ENCODE data around the gene PPP1CA. TPM values are rescaled to one million over a fixed set of nuclear protein-coding genes. Genes with fewer than 3 reads are reported as not detected.

Gene PPP1CA
- 100 to 1,000 TPM; 211 to 244 TPM for total RNA-seq

DNA sequence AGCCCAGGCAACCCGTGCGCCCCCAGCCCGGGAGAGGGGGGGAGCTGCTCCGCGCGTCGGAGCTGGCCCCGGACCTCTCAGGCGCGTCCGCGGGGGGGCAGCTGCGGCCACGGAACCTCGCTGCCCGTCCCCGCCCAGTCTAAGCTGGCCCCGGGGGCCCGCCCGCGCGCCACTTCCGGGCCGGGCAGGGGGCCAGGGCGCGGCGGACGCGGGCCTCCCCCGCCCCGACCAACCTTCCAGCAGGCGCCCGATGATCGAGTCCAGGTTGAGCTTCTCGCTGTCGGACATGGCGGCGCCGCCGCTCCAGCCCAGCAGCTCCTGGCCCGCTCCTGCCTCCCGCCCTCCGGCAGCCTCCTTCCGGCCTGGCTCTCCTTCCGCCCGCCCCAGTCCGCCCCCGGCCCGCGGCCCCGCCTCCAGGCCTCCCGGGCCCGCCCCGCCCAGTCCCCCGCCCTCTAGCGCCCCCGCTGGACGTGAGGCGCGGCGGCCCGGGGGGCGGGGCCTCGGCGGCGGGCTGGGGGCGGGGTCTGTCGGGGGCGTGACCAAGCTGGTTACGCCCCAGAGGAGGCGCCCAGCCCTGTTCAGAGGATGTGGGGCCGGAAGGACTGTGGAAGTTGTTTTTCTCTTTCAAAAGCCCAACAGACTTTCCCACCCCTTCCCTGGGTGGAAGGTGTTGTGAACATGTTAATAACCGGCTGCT, at the start of gene PPP1CA:
Gene PPP1CA (minus strand): TSS at position 364 of the 697 bp plus-strand sequence. CDS start 76 bp downstream, at position 288.
- peak within 1 kb of the TSS; percentile 91 to 96 for H3K4me3 Mint-ChIP-seq
- H3K36me3 Mint-ChIP-seq (ENCODE audit: insufficient read depth in 2 of 2): peaks cover 9 to 17% of the 10 kb centered on the region in 2 donors
- DNase-seq: peak; percentile 93 to 94
- peak within 1 kb of the TSS; percentile 93 for H3K27ac Mint-ChIP-seq
- peak; percentile 77 to 81 for ATAC-seq (replicated peaks in 1 of 2)
- no peaks in the 10 kb centered on the region for H3K9me3 Mint-ChIP-seq
- H3K27me3 Mint-ChIP-seq (ENCODE audit: low read depth): no peaks in the 10 kb centered on the region
- peaks cover 68% of the 10 kb centered on the region for H3K4me1 Mint-ChIP-seq (ENCODE audit: low read depth)

DNA sequence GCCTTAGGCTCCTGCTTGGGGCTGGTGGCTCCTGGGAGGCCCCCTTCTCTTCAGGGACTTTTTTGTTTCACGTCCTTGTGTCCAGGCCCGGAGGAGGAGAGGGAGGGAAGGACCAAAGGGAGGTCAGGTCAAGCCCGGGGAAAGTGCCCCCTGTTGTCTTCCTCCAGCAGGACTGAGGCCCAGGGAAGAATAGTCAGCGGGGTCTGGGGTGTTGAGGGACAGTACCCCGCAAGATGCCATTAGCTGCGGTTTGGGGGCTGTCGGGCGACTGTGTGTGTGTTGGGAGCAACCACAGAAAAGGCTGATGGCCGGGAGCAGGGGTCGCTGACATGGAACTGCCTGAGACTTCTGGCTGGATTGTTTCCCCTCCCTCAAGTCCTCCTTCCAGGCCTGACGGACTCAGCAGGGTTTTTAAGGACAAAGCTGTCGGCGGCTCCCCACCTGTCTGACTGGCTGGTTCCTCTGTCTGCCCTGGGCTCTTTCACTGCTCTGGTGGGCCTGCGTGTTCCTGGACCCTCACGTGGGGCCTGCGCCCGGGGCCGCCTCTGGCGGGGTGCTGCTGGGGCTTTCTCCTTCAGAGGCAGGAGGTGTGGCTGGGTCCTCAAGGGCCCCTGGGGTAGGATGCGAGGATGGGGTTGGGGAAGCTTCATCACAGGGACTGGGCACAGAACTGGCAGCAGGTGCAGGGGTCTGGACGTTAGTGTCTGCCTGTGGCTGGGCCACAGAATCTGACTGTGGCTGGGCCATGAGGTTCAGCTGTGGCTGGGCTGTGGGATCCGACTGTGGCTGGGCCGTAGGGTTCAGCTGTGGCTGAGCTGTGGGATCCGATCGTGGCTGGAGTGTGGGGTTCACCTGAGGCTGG, 49.4 kb upstream of the PPP1CA start:
- H3K9me3 Mint-ChIP-seq: no peaks in the 10 kb centered on the region
- no peaks in the 10 kb centered on the region for H3K36me3 Mint-ChIP-seq (ENCODE audit: insufficient read depth in 2 of 2)
- no peak for DNase-seq
- peaks cover 37% of the 10 kb centered on the region for H3K4me1 Mint-ChIP-seq (ENCODE audit: low read depth)
- ATAC-seq (replicated peaks in 1 of 2): no peak
- H3K27ac Mint-ChIP-seq: no peak overlapping the region
- no peaks in the 10 kb centered on the region for H3K27me3 Mint-ChIP-seq (ENCODE audit: low read depth)
- H3K4me3 Mint-ChIP-seq: no peak overlapping the region

DNA sequence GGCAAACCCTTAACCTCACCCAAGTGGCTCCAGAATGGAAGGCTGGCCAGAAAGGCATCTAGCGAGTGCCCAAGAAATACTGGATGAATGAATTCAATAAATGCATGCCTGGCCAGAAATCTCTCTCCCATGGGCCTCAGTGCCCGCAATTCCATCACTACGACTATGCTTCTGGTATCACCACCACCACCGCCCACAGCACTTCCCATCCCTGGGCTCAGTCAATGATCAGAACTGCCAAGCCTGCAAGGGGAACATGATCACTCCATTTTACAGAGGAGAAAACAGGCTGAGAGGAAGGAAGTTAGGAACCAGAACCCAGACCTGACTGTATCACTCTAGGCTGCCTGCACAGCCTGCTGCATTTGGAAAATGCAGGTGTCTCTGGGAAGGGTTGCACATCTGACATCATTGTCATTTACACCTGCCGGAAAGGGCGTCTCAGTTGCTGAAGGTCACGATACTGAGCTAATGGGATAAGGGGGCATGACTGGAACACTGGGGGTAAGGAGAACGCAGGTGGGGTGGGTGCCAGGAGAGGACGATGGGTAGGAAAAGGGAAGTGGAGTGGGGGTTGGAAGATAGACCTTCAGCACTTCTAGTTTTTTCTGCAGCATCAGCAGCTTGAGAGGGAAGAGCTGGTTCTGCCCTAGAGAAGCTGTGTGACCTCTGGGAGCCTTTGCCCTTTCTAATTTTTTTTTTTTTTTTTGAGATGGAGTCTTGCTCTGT, 47.6 kb upstream of the PPP1CA start:
- Mint-ChIP-seq H3K27ac (no peak overlapping the region), H3K27me3 (ENCODE audit: low read depth) (no peaks in the 10 kb centered on the region), H3K36me3 (ENCODE audit: insufficient read depth in 2 of 2) (no peaks in the 10 kb centered on the region), H3K4me3 (no peak overlapping the region), H3K4me1 (ENCODE audit: low read depth) (peaks cover 54% of the 10 kb centered on the region), H3K9me3 (no peaks in the 10 kb centered on the region)
- DNase-seq (no peak), ATAC-seq (replicated peaks in 1 of 2) (no peak)

DNA sequence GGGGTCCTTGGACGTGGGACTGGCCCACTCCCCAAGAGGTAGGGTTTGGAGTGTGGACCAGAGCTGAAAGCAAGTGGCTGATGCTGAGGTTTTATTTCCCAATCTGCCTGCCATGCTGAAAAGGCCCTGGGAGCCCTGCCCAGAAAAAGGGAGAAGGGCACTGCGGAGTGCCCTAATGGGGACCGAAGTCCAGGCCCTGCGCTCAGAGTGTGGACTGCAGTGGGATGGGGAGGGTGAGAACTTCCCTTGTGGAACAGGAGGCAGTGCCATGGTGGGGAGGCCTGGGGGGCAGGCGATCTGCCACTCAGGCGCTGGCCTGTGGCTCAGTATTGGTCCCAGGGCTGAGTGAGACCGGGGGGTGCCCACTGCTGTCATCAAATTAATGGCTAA, 46.6 kb upstream of the PPP1CA start:
- Mint-ChIP-seq H3K27ac (no peak overlapping the region), H3K36me3 (ENCODE audit: insufficient read depth in 2 of 2) (no peaks in the 10 kb centered on the region), H3K9me3 (no peaks in the 10 kb centered on the region), H3K4me1 (ENCODE audit: low read depth) (peaks cover 61% of the 10 kb centered on the region), H3K27me3 (ENCODE audit: low read depth) (no peaks in the 10 kb centered on the region), H3K4me3 (peak overlapping the region in 1 of 2 donors; percentile 42)
- DNase-seq (no peak), ATAC-seq (replicated peaks in 1 of 2) (no peak)

DNA sequence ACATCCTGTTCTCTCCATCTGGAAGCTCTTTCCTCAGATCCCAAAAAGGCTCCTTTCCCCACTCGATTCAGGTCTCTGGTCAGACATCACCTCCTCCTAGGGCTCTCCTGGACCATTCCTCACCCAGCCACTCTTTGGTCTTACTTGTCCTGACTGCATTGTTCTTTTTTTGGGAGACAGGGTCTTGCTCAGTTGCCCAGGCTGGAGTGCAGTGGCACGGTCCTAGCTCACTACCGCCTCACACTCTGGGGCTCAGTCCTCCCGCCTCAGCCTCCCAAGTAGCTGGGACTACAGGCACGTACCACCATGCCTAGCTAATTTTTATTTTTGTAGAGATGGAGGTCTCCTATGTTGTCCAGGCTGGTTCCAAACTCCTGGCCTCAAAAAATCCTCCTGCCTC, 43.9 kb upstream of the PPP1CA start:
- H3K27ac Mint-ChIP-seq: peak overlapping the region; percentile 81
- H3K36me3 Mint-ChIP-seq (ENCODE audit: insufficient read depth in 2 of 2): no peaks in the 10 kb centered on the region
- H3K4me3 Mint-ChIP-seq: peak overlapping the region; percentile 84 to 90

DNA sequence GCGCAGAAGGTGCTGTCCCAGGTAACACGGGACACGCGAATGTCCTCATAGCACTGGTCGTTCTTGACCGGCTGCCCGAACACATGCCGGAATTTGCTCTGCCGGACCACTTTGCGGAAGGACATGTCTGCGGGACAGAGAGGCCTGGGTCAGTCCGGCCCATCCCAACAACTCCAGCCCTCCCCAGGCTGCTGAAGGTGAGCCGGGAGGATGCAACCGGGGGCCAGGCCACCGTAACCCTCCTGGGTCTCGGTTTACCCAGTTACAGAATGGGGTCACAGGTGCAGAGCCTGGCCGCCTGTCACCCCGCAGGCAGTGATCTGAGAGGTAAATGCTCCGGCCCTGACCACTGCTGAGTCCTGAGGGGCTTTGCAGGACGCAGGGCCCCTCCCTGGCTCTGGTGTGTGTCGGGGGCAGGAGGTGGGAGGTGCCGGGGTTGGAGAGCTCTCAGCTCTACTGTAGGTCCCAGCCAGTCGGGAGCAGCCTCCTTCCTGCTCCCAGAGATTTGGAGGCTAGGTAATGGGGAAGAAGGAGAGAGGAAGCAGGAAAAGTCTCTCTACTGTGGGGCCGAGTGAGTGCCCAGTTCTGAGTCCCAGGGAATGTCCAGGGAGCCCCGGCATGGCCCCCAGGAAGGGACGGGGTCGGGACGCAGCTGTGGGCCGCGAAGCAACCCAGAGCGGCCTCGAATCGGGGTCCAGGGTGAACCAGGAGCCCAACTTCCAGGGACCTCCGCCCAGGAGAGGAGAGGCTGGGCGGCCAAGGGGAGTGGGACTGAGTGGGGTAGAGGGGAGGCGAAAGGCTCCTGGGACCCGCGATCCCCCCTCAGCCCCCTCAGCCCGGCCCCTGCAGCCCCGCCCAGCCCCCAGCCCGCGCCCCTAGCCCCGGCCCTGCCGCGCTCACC, 41.1 kb upstream of the PPP1CA start:
- no peaks in the 10 kb centered on the region for H3K27me3 Mint-ChIP-seq (ENCODE audit: low read depth)

More for the DNA sequence above, 43.9 kb upstream of the PPP1CA start:
- Mint-ChIP-seq H3K27me3 (ENCODE audit: low read depth) (no peaks in the 10 kb centered on the region), H3K9me3 (no peaks in the 10 kb centered on the region), H3K4me1 (ENCODE audit: low read depth) (peaks cover 76% of the 10 kb centered on the region)
- no peak for DNase-seq
- ATAC-seq (replicated peaks in 1 of 2): no peak

DNA sequence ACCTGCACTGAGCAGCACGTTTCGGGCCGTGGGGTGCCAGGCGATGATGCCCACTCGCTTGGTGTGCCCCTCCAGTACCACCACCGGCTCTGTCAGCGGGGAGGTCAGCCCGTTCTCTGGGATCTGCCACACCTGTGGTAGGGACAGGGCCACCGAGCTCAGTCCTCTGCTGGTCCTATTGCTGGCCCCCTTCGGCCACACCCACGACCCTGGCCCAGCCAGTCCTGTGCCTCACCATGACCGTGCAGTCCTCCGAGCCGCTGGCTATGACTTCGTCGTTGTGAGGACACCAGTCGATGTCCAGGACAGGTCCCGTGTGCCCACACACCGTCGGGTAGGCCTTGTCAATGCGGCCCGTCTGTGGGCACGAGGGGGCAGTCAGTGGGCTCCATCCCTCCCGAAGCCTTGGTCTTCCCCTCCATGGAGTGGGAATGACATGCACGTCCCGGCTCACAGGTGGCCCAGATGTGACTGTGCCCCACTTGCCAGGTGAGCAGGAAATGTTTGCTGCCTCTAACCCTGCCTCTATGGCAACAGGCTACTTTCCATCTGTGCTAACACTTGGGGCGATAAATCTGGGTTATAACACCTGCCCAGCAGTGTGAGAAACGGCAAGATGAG, 40.2 kb upstream of the PPP1CA start:
- peaks cover 71% of the 10 kb centered on the region for H3K4me1 Mint-ChIP-seq (ENCODE audit: low read depth)
- H3K27me3 Mint-ChIP-seq (ENCODE audit: low read depth): no peaks in the 10 kb centered on the region
- no peaks in the 10 kb centered on the region for H3K9me3 Mint-ChIP-seq
- ATAC-seq (replicated peaks in 1 of 2) (no peak), DNase-seq (no peak)
- no peak overlapping the region for H3K27ac Mint-ChIP-seq
- H3K4me3 Mint-ChIP-seq: peak overlapping the region; percentile 44 to 84
- peaks cover 2 to 7% of the 10 kb centered on the region in 2 donors for H3K36me3 Mint-ChIP-seq (ENCODE audit: insufficient read depth in 2 of 2)

More for the DNA sequence above, 41.1 kb upstream of the PPP1CA start:
- no peak overlapping the region for H3K27ac Mint-ChIP-seq
- DNase-seq (no peak), ATAC-seq (replicated peaks in 1 of 2) (no peak)
- peaks cover 78% of the 10 kb centered on the region for H3K4me1 Mint-ChIP-seq (ENCODE audit: low read depth)
- H3K4me3 Mint-ChIP-seq: peak overlapping the region; percentile 77 to 84
- peaks cover 2 to 5% of the 10 kb centered on the region in 2 donors for H3K36me3 Mint-ChIP-seq (ENCODE audit: insufficient read depth in 2 of 2)
- no peaks in the 10 kb centered on the region for H3K9me3 Mint-ChIP-seq

DNA sequence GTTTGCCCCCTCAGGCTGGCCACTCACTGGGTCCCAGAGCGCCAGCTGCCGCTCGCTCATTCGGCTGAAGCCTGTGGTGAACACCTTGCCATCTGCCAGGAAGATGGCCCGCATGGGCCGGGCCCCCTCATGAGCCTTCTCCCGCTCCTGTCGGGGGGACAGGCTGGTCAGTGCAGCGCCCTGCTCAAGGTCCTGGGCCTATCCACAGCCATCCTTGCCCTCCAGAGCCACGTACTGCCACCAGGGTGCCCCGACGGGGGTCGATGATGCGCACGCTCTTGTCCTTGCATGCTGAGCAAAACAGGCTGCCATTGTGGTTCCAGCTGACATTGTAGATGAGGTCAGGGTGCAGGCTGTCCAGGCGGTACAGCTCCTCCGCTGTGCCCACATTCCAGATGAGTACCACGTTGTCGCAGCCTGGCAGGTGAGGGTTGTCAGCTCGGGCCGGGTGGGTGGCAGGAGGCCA, 39.5 kb upstream of the PPP1CA start:
- Mint-ChIP-seq H3K27ac (no peak overlapping the region), H3K9me3 (no peaks in the 10 kb centered on the region), H3K4me3 (no peak overlapping the region)

DNA sequence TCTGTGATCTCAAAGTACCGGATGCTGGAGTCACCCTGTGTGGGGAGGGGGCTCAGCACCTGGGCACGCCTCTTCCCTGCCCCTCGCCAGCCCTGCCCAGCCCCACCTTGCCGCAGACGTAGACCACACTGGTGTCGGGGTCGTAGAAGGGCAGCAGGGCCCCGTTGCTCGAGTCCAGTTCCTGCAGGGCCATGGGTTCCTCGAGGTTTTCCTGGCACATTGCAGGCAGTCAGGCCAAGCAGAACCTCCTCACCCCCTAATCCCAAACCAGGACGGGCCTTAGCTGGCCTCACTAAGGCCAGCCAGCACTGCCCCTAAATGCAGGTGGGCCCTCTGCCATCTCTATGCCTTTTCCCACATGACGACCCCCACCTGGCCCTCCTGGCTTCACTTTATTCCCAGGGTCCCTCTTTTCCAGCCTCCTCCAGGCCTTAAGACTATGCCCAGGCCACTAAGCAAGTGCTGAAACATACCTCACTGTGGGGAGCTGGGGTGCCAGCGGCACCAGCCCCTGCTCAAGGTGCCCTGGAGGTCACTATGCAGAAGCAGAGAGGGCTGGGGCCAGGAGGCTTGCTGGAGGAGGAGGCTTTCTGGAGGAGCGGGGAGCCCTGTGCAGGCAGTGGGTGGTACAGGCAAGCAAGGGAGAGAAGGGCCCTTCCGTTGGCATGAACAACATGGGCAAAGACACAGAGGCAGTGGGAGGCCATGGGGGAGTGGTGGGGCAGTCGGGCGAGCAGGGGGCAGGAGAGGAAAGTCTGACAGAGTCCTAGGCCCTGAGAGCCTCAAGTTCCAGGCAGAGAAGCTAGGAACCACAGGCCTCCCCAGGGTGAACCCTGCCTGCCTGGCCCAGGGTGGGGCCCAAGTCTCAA, 38.8 kb upstream of the PPP1CA start:
- DNase-seq (no peak), ATAC-seq (replicated peaks in 1 of 2) (peak in 1 of 2 donors; percentile 6)
- Mint-ChIP-seq H3K27ac (peak overlapping the region; percentile 92), H3K9me3 (no peaks in the 10 kb centered on the region), H3K4me3 (peak overlapping the region; percentile 91 to 97), H3K27me3 (ENCODE audit: low read depth) (no peaks in the 10 kb centered on the region), H3K4me1 (ENCODE audit: low read depth) (peaks cover 63% of the 10 kb centered on the region), H3K36me3 (ENCODE audit: insufficient read depth in 2 of 2) (peaks cover 7 to 12% of the 10 kb centered on the region in 2 donors)

More for the DNA sequence above, 39.5 kb upstream of the PPP1CA start:
- Mint-ChIP-seq H3K36me3 (ENCODE audit: insufficient read depth in 2 of 2) (peaks cover 4 to 11% of the 10 kb centered on the region in 2 donors), H3K4me1 (ENCODE audit: low read depth) (peaks cover 64% of the 10 kb centered on the region), H3K27me3 (ENCODE audit: low read depth) (no peaks in the 10 kb centered on the region)
- ATAC-seq (replicated peaks in 1 of 2): no peak
- DNase-seq: no peak

DNA sequence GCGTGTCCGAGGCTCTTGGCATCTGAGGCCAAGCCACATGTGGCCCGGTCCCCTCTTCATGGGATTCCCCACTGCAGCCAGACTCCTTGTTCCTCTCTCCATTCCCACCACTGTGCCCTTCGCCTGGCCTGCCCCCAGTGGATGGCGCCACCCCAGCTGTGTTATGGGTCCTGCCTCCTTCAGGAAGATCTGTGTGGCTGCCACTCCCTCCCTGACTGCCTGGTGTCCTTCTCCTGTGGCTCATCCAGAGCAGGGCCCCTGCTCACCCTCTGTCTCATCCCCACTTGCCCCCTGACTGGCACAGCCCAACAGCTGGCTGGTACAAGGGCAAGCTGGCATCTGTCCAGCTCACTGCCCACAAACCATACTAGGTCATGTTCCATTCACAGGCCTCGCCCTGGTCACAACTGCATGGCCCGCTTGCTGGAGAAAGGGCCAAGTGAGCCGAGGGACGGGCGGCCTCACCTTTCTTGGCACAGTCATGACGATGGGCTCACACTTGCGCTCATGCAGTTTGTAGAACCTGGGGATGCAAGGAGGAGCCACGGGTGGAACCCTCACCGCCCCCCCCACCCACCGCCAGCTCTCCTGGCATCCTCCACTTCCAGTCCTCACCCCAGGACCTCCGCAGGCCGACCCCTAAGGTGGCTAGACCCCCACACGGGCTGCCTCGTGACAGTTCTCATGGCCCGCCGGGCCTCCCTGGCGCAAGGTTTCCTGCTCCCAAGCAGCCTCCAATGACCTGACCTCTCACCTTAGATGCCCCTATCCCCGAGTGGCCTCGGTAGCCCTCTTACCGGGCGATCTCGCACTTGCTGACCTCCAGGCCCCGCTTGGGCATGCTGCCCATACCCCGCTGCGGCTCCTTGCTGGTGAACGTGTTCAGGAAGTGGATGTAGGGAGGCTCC, 37.9 kb upstream of the PPP1CA start:
- Mint-ChIP-seq H3K27ac (peak overlapping the region; percentile 92), H3K27me3 (ENCODE audit: low read depth) (no peaks in the 10 kb centered on the region), H3K4me3 (peak overlapping the region; percentile 91 to 97), H3K36me3 (ENCODE audit: insufficient read depth in 2 of 2) (peaks cover 10 to 16% of the 10 kb centered on the region in 2 donors), H3K9me3 (no peaks in the 10 kb centered on the region), H3K4me1 (ENCODE audit: low read depth) (peaks cover 59% of the 10 kb centered on the region)
- DNase-seq: no peak
- ATAC-seq (replicated peaks in 1 of 2): peak; percentile 3 to 4

Data from activated T-cell treated with anti-CD3 and anti-CD28 coated beads, Interleukin-2, amount 50 U/mL, for 72 hours (primary cell).